DMS153 (cell line): Measurements from ENCODE around the gene TRIM52.

Experiments
- DNase-seq: peaks from one replicate; lab custom pipeline; 2025; lab: John Stamatoyannopoulos, UW

Gene TRIM52

DNA sequence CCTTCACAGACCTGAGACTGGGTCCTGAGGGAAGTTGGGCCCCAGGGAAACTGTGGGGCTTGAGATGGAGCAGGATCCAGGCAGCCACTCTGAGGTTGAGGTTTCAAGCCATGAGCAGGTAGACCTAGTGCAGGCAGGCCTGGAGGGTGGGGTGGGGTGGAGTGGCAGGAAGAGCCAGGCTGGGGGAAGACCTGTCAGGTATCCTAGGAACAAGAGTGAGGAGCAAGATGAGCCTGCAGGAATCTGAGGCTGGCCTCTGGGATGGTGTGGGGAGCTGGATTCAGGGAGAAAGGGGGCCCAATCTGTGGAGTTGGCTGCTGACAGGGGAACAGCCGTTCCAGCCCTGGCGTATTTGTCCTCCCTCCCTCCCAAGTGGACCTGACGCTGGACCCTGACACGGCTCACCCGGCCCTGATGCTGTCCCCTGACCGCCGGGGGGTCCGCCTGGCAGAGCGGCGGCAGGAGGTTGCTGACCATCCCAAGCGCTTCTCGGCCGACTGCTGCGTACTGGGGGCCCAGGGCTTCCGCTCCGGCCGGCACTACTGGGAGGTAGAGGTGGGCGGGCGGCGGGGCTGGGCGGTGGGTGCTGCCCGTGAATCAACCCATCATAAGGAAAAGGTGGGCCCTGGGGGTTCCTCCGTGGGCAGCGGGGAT lies 27.0 kb downstream of the TRIM52 start:
- no peak for DNase-seq

DNA sequence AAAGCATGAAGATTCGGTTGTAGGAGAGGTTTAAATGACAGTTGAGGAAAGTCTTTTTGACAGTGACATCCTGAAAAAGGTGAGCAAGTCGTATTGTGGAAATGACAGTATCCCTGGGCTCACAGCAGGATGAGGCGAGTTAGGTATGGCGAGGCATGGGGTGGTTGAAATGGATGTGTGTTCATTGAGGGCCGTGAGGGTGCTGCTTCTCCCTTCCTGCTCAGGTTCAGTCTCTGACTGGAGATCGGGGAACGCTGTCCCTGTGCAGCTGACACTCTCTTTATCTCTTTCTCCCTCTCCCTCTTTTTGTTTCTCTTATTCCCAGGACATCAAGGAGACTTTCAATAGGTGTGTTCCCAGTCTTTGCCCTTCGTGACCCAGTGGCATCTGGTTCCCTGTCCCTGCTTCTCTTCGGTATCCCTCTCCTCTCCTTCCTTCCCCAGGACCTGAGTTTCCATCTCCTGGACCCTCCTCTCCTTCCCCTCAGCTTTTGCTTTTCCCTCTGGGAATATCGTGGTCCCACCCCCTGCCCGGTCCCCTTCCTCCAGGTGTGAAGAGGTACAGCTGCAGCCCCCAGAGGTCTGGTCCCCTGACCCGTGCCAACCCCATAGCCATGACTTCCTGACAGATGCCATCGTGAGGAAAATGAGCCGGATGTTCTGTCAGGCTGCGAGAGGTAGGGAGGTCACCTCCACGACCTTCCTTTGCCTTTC lies 27.7 kb downstream of the TRIM52 start:
- DNase-seq, result no peak

DNA sequence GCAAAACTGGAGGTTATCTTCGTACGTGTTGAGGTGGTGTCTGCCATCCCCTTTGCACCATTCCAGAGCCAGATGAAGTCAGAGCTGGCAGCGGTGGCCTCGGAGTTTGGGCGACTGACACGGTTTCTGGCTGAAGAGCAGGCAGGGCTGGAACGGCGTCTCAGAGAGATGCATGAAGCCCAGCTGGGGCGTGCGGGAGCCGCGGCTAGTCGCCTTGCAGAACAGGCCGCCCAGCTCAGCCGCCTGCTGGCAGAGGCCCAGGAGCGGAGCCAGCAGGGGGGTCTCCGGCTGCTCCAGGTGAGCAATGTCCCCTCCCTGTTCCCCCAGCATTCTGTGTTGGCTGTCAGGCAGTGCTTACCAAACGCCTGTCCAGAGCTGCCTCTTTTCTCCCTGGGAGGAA lies 28.4 kb downstream of the TRIM52 start:
- DNase-seq, result no peak

DNA sequence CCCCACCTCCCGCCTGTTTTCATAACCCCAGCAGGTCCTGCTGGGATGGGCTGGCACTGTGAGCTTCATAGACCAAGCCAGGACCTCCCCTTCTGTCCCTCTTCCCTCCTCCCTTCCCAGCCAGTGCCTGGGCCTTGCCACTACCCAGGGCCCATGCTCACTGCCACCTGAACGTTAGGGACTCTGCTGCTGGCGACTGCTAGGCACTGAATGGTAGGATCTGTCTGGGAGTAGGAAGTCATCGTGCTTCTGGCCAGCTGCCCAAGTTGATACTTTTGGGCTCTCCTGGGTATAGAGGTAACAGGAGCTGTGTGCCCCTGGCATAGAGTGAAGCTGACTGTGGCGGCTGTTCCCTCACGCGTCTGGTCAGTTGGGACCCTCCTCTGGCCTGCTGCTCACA lies 29.5 kb downstream of the TRIM52 start:
- no peak for DNase-seq

DNA sequence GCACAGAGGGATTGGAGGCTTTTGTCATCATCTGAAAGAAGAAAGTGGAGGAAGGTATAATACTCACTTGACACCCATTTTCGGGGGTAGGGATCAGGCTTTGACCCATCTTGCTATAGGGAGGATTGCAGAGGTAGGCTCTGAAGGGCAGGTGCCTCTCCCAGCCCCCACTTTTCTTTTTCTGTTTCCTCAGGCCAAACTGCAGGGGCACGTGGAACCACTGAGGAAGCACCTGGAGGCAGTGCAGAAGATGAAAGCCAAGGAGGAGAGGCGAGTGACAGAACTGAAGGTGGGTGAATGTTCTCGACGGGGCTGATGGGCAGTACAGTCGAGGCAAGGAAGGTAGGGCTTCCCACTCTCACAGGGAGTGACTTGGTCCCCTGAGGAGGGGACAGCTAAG lies 30.4 kb downstream of the TRIM52 start:
- no peak for DNase-seq

DNA sequence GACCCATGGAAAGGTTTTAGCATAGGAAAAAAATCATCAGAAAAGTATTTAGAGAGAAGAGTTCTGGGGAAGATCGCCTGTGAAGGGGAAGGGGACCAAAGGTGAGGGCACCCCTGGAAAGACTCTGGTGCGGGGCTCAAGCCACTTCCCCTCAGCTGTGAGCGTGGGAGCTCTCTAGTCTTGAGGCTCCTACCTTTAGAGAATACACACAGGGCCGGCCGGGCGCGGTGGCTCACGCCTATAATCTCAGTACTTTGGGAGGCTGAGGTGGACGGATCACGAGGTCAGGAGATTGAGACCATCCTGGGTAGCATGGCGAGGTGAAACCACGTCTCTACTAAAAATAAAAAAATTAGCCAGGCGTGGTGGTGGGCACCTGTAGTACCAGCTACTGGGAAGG lies 30.9 kb downstream of the TRIM52 start:
- DNase-seq, result no peak

DNA sequence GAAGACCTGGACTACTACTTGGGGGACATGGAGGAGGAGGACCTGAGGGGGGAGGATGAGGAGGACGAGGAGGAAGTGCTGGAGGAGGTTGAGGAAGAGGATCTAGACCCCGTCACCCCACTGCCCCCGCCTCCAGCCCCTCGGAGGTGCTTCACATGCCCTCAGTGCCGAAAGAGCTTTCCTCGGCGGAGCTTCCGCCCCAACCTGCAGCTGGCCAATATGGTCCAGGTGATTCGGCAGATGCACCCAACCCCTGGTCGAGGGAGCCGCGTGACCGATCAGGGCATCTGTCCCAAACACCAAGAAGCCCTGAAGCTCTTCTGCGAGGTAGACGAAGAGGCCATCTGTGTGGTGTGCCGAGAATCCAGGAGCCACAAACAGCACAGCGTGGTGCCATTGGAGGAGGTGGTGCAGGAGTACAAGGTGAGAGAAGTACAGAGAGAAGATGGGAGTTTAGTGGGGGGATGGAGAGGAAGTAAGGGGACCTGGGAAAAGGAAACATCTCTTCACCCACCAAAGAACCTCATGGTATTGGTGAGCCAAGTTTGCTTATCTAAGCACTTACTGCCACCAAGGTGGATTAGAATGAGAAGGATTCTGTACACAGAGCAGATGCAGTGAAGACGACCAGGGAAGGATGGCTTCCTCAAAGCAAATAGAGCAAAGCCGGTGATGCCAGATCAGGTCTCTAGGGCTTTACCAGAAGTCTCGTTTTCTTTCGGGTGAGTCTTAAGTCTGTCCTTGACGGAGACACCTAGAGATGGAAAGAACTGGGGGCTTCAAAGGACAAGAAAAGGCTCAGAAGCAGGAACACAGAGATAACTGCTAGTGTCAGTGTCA lies 36.3 kb downstream of the TRIM52 start:
- no peak for DNase-seq

DNA sequence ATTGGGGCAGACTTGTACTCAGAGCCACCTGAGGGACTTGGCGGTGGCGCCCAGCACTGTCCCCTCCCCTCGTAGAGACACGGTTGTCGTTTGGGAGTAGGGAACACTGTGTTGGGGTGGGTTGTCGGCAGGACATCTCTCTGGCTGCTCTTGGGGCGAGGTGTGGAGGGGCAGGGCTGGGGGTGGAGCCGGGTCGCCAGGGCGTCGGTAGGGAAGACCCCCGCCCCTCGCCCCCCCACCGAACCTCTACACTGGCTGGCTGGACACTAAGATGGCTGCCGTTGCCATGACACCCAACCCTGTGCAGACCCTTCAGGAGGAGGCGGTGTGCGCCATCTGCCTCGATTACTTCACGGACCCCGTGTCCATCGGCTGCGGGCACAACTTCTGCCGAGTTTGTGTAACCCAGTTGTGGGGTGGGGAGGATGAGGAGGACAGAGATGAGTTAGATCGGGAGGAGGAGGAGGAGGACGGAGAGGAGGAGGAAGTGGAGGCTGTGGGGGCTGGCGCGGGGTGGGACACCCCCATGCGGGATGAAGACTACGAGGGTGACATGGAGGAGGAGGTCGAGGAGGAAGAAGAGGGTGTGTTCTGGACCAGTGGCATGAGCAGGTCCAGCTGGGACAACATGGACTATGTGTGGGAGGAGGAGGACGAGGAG lies 37.1 kb downstream of the TRIM52 start:
- no peak for DNase-seq

DNA sequence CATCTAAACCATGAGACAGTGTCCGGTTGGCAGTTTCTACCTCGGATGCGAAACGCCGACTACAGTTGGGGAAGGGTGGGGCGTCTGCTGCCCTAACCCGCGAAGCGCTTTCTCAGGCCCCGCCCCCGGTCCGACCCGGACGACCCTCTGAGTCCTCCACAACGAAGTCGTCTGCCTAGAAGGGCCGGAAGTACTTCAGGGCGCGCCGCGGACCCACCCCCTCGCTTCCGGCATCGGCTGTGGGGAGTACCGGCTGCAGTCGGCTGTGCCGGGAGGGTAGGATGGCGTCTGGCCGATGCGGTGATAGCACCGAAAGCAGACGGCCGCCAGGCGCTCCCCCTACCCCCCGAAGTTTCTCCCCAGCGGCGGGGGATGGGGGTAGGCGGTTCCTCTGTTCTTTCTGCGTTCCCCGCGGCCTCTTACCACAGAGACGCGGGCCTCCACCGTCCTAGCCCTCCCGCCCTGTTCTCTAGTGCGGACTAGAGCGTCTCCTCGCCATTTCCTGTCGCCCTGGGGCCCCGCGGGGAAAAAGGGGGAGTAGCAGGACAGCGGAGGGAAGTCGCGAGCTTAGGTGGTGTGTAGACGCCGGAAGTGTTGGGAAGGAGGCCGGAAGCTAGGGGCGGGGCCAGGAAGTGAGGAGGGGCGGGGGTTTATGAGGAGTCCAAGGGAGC lies 37.8 kb downstream of the TRIM52 start, which contains the start of gene TRIM41:
TRIM41 (plus strand) TSS at position 224 of the 671 bp plus-strand sequence. CDS start 719 bp downstream, outside the sequence.
- DNase-seq, result no peak

DNA sequence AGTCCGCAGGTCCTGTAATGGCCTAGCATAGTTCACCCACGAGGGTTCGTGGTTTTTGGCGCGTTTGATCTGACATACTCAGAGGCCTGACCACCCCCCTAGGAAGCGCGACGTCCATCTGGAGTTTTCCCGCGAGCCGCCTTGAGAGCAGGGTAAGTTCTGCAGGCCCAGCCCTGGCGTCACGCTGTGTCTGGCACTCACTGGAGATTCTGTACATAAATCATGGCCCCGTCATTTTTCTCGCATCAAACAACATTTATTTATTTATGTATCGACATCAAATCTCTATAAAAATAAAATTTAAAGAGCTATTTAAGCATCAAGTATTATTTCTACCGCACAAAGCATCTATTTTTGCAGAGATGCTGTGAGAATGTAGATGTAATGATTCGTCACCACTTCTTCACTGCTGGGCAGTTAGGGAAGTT lies 38.3 kb downstream of the TRIM52 start:
- DNase-seq, result no peak

DNA sequence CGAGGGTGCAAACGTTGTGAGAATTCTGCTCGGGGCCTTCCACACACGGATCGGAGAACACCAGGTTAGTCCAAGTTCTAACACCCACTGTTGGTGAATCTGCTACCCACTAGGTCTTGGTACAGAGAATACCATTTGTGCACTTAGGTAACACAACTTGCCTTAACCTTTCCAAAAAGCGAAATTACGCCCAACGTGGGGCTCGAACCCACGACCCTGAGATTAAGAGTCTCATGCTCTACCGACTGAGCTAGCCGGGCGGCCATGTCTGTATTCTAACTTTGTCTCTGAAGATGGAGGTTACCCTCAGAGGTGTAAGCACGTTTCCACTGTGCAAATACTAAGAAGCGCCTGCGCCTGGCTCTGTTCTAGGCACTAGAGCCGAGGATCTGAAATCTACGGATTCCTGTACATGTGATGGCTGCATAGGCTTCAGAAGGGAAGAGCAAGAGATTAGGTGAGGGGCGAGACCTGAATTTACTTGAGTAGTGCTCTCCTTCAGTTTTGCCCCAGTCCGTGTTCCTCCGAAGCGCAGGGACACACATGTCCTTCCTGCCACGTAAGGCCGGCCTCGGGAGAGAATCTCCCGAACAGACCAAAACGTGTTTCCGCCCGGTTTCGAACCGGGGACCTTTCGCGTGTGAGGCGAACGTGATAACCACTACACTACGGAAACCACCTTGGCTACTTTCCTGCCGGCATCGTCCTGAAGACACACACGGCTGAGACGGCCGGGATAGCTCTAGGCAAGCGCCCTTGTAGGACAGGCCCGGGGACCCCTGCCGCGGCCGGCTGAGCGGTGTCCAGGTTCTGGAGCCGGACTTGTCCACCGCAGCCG lies 38.9 kb downstream of the TRIM52 start:
- DNase-seq, result no peak

DNA sequence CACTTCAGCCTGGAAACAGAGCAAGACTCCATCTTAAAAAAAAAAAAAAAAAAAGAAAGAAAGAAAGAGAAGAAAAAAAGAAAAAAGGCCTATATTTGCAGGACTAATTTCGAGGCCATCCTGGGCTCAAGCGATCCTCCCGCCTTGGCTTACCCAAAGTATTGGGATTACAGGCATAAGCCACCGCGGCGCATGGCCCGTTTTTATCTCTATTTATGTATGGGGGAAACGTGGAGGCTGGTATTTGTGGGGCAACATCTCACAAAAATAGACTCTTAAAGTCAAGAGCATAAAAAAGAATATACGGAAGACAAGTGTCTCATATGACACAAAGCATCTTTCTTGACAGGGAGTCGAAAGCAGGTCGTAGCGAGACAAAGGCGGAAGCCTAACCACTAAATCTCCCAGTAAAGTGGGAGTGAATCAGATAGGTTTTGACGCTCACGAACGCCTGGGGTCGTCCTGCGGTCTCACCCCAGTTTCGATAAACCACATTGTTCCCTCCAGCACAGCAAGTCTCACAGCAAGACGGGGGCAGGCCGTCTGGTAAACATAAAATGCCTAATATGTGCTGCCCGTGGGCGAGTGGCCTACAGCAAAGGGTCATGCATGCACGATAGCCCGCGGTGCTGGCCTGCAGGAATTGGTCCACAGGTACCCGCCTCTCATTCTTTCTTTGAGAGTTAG lies 39.7 kb downstream of the TRIM52 start:
- no peak for DNase-seq

DNA sequence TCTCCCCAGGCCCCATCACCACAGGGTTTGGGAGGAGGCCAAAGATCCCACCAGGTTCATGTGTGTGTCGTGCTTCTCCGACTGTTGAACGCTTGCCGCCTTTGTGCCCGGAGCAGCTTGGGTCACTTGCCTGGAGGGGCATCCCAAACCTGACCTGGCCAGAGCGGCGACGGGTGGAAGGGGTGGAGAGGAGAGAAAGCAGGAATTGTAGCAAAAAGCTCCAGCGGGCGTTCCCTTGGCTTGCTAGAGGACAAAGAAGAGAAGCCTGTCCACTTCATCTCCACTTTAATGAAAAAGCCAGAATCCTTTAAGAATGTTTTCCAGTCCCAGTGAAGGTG lies 40.8 kb downstream of the TRIM52 start:
- no peak for DNase-seq

DNA sequence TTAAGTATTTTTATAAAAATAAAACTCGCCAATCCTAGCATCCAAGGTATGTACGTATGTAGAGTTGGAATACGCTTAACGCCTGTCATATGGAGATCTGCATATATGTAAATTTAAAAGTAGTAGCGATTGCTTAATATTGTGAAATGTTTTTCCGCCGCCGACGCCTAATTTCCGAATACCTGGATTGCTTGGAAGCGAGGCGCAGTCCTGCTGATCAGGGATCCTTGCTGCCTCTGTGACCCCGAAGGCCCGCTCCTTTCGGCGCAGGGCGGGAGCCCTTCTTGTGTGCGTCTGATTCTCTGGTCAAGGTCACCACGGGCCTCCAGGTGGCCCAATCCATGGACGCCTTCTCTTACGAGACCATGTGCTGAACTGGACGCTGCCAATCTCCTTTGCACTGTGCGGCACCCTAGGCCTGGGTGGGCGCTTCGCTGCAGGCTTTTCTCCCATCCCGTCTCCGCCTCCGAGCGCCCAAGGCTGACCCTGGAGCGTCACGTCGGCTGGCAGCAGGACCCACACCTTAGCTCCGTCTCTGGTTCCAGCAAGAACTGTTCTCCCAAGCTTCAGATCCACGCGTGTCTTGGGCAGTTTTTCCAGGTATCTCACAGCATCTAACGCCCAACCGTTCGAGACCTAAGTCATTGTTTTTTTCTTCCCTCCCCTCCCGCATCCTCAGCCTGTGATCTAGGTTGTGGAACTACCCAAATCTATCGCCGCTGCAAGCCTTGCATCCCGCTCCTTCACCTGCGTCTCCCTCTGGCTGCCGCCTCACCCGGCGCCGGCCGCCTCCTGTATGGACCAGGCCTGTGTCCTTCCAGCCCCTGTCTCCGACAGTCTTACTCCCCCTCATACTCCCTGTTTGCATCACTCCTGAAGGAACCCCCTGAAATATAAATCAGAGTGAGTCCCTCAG lies 41.4 kb downstream of the TRIM52 start:
- DNase-seq, result no peak

DNA sequence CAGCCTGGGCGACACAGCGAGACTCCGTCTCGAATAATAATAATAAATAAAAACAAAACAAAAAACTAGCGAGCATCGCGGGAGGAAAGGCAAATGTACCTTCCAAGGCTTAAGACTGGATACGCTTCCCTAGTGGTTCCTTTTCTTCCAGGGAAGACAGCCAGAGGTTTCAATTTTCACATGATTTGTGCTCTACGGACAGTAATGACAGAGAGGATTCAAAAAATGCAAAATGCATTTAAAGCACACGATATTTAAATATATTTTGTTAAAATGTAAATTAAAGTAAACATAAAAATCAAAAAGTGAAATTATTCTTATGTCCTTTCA lies 42.2 kb downstream of the TRIM52 start:
- DNase-seq, result no peak

DNA sequence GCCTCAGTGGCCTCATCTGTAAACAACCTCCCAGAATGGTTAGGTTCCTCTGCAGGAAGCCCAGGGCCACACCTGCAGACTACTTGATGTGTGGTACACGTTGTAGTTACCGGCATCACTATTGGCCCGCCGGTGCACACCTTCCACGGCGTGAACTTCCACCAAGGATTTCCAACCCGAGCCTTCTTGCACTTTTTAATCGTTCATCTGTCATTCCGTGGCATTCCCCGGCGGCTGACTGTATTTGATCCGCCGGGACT lies 43.2 kb downstream of the TRIM52 start:
- DNase-seq, result no peak

DNA sequence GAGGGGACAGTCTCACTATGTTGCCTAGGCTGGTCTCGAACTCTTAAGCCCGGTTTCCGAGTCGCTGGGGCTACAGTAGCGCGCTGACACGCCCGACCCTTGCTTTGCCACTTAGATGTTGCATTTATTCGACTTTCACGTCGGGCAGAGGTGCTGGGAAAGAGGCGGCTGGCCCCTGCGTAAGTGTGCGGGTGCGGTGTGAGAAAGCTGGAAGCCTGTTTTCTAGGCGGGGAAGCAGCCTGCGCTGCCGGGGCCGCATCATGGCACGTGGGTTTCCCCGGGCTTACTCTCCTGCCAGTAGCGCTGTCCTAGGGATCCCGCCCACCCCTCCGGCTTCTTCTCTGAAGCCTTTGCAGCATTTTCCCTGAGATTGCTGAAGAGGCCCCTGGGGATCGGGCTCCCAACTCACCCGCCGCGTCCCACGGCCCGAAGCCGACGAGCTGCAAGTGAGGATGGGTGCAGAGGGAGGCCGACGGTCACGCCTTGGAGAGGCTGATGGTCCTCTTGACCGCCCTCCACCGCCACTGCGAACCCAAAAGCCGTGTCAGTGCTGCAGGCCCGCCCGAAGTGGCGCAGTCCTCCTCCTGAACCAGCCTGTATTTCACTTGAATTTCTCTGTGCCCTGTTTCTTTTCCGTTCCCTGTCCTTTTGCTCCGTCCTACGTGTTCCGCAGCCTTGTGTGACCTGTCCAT lies 43.7 kb downstream of the TRIM52 start:
- no peak for DNase-seq

DNA sequence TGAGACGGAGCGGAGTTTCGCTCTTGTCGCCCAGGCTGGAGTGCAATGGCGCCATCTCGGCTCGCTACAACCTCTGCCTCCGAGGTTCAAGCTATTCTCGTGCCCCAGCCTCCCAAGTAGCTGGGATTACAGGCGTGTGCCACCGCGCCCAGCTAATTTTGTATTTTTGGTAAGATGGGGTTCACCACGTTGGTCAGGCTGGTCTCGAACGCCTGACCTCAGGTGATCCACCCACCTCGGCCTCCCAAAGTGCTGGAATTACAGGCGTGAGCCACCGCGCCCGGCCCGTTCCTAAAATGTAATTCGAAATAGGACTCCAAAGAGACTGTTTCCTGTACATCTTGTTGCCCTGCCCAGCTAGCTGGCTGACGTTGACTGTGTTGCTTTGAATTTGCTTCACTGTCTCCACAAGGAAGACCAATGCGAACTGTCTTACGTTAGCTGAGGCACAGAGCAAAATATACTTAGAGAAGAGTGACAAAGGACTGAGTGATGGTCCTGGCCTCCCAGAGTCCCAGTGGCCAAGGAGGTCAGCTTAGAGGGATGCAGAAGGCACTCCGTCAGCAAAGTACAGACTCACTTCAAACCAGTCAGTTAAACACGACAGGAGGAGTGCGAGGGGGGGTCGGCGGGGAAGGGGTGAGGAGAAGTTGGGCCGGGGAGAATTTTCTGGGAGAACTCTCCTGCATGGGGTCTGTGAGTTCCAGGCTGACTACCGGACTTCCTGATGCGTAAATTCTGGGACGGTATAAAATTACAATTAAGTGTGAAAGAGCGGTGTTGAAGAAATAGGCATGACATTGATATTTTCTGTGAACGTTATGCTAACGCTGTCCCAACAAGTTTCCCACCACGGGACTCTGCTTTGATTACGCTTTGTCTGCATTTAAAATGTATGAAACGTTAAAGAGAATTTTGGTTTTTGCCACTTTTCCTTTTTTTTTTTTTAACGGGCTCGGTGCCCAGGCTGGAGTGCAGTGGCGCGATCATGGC lies 44.6 kb downstream of the TRIM52 start:
- no peak for DNase-seq
